ENCODE results near the gene APCDD1L. TPM values are rescaled to one million over a fixed set of nuclear protein-coding genes. Genes with fewer than 3 reads are reported as not detected.
"Not testable (repeated sequence)": the region's sequence is repeated elsewhere in the genome, so short reads cannot be mapped to it uniquely, and the experiment has no call there.

Gene APCDD1L
- total RNA-seq, 2 experiments from 2014 or later = not detected

- H3K27me3 Mint-ChIP-seq = no peaks in the 10 kb centered on the region
- H3K9me3 Mint-ChIP-seq = no peaks in the 10 kb centered on the region
- DNase-seq = no peak
- H3K4me3 Mint-ChIP-seq = no peak overlapping the region
- no peak overlapping the region for H3K27ac Mint-ChIP-seq
- peaks cover 19% of the 10 kb centered on the region for H3K4me1 Mint-ChIP-seq
- peaks cover 44% of the 10 kb centered on the region for H3K36me3 Mint-ChIP-seq
These were observed 75.0 kb downstream of the APCDD1L start for GRCh38 chr20:58440021-58440767.

GRCh38 chr20:58438970-58439808, 76.0 kb downstream of the APCDD1L start:
- Mint-ChIP-seq H3K4me1 (peaks cover 22% of the 10 kb centered on the region), H3K27me3 (no peaks in the 10 kb centered on the region), H3K9me3 (no peaks in the 10 kb centered on the region), H3K27ac (peak overlapping the region; percentile 20), H3K36me3 (peaks cover 44% of the 10 kb centered on the region), H3K4me3 (no peak overlapping the region)
- no peak for DNase-seq

GRCh38 chr20:58436868-58437645, 78.1 kb downstream of the APCDD1L start:
- Mint-ChIP-seq H3K4me1 (peaks cover 41% of the 10 kb centered on the region), H3K27me3 (no peaks in the 10 kb centered on the region), H3K27ac (peak overlapping the region; percentile 25), H3K9me3 (no peaks in the 10 kb centered on the region), H3K4me3 (no peak overlapping the region), H3K36me3 (peaks cover 36% of the 10 kb centered on the region)
- DNase-seq = no peak

- no peak for DNase-seq
- no peaks in the 10 kb centered on the region for H3K9me3 Mint-ChIP-seq
- H3K4me3 Mint-ChIP-seq = no peak overlapping the region
- no peaks in the 10 kb centered on the region for H3K27me3 Mint-ChIP-seq
- H3K27ac Mint-ChIP-seq = peak overlapping the region; percentile 3
- H3K36me3 Mint-ChIP-seq = peaks cover 38% of the 10 kb centered on the region
- peaks cover 46% of the 10 kb centered on the region for H3K4me1 Mint-ChIP-seq
These were observed 80.0 kb downstream of the APCDD1L start for GRCh38 chr20:58435237-58435636.

GRCh38 chr20:58434326-58434725, 80.9 kb downstream of the APCDD1L start:
- Mint-ChIP-seq H3K27ac (no peak overlapping the region), H3K36me3 (peaks cover 35% of the 10 kb centered on the region), H3K27me3 (no peaks in the 10 kb centered on the region), H3K9me3 (no peaks in the 10 kb centered on the region), H3K4me3 (no peak overlapping the region), H3K4me1 (peaks cover 46% of the 10 kb centered on the region)
- DNase-seq = no peak

GRCh38 chr20:58433759-58434158, 81.4 kb downstream of the APCDD1L start:
- Mint-ChIP-seq H3K27ac (no peak overlapping the region), H3K4me3 (no peak overlapping the region), H3K4me1 (peaks cover 45% of the 10 kb centered on the region)

GRCh38 chr20:58433029-58433647, 82.1 kb downstream of the APCDD1L start:
- DNase-seq = no peak
- no peaks in the 10 kb centered on the region for H3K27me3 Mint-ChIP-seq
- H3K9me3 Mint-ChIP-seq = no peaks in the 10 kb centered on the region
- peak overlapping the region; percentile 15 for H3K27ac Mint-ChIP-seq
- H3K36me3 Mint-ChIP-seq = peaks cover 30% of the 10 kb centered on the region
- H3K4me3 Mint-ChIP-seq = no peak overlapping the region
- peaks cover 47% of the 10 kb centered on the region for H3K4me1 Mint-ChIP-seq

More at GRCh38 chr20:58433759-58434158, 81.4 kb downstream of the APCDD1L start:
- peaks cover 34% of the 10 kb centered on the region for H3K36me3 Mint-ChIP-seq
- H3K9me3 Mint-ChIP-seq = no peaks in the 10 kb centered on the region
- H3K27me3 Mint-ChIP-seq = no peaks in the 10 kb centered on the region
- DNase-seq = no peak

GRCh38 chr20:58432186-58432954, 82.8 kb downstream of the APCDD1L start:
- DNase-seq = no peak
- H3K27me3 Mint-ChIP-seq = no peaks in the 10 kb centered on the region
- peaks cover 41% of the 10 kb centered on the region for H3K4me1 Mint-ChIP-seq
- H3K4me3 Mint-ChIP-seq = no peak overlapping the region
- no peaks in the 10 kb centered on the region for H3K9me3 Mint-ChIP-seq
- H3K36me3 Mint-ChIP-seq = peaks cover 25% of the 10 kb centered on the region
- H3K27ac Mint-ChIP-seq = peak overlapping the region; percentile 15

- peaks cover 38% of the 10 kb centered on the region for H3K4me1 Mint-ChIP-seq
- no peak overlapping the region for H3K27ac Mint-ChIP-seq
- H3K36me3 Mint-ChIP-seq = peaks cover 21% of the 10 kb centered on the region
- DNase-seq = no peak
- H3K9me3 Mint-ChIP-seq = no peaks in the 10 kb centered on the region
- no peak overlapping the region for H3K4me3 Mint-ChIP-seq
- H3K27me3 Mint-ChIP-seq = no peaks in the 10 kb centered on the region
These were observed 84.1 kb downstream of the APCDD1L start for GRCh38 chr20:58431134-58431533.

- DNase-seq = no peak
- Mint-ChIP-seq H3K27ac (no peak overlapping the region), H3K4me3 (no peak overlapping the region), H3K27me3 (no peaks in the 10 kb centered on the region), H3K4me1 (peaks cover 35% of the 10 kb centered on the region), H3K36me3 (peaks cover 20% of the 10 kb centered on the region), H3K9me3 (no peaks in the 10 kb centered on the region)
These were observed 85.9 kb downstream of the APCDD1L start for GRCh38 chr20:58429303-58429702.

GRCh38 chr20:58428364-58428763, 86.8 kb downstream of the APCDD1L start:
- Mint-ChIP-seq H3K27ac (no peak overlapping the region), H3K4me1 (peaks cover 29% of the 10 kb centered on the region), H3K9me3 (no peaks in the 10 kb centered on the region)

GRCh38 chr20:58427571-58427970, 87.6 kb downstream of the APCDD1L start:
- H3K27ac Mint-ChIP-seq, H3K4me3 Mint-ChIP-seq, DNase-seq, H3K27me3 Mint-ChIP-seq, H3K9me3 Mint-ChIP-seq: not testable (repeated sequence)
- peaks cover 21% of the 10 kb centered on the region for H3K4me1 Mint-ChIP-seq
- peaks cover 23% of the 10 kb centered on the region for H3K36me3 Mint-ChIP-seq

More at GRCh38 chr20:58428364-58428763, 86.8 kb downstream of the APCDD1L start:
- DNase-seq = no peak
- H3K4me3 Mint-ChIP-seq = no peak overlapping the region
- peaks cover 23% of the 10 kb centered on the region for H3K36me3 Mint-ChIP-seq
- no peaks in the 10 kb centered on the region for H3K27me3 Mint-ChIP-seq

- no peak for DNase-seq
- no peak overlapping the region for H3K4me3 Mint-ChIP-seq
- H3K9me3 Mint-ChIP-seq = no peaks in the 10 kb centered on the region
- H3K27me3 Mint-ChIP-seq = no peaks in the 10 kb centered on the region
- H3K4me1 Mint-ChIP-seq = peaks cover 10% of the 10 kb centered on the region
- H3K27ac Mint-ChIP-seq = no peak overlapping the region
- H3K36me3 Mint-ChIP-seq = peaks cover 28% of the 10 kb centered on the region
These were observed 90.8 kb downstream of the APCDD1L start for GRCh38 chr20:58424218-58424969.
